Stimulated activated CD4-positive, alpha-beta T cell treated with anti-CD3 and anti-CD28 coated beads, Interleukin-4, amount 100 ng/mL, for 48 hours (primary cell): ENCODE data around the gene BEND4.

Experiments used
- DNase-seq, 2 donors: peaks; one replicate each; pipeline ENCODE4 v3.0.0-alpha.2; 2020; ENCODE audit warnings: low read depth in 2 of 2

Gene BEND4

DNA sequence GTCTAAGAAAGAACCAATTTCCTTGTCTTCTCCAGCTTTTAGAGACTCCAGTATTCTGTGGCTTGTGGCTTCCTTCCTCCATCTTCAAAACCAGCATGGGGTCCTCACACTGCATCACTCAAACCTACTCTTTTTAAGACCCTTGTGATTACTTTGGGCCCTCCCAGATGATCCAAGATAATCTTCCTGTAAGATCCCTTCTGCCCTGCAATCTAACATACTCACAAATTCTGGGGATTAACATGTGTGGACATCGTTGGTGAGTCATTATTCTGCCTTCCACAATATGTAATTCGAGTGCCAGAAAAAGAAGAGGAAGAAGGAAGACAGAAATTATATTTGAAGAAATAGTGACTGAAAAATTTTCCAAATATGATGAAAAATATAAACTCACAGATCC is 47.9 kb downstream of the BEND4 start:
- no peak for DNase-seq

DNA sequence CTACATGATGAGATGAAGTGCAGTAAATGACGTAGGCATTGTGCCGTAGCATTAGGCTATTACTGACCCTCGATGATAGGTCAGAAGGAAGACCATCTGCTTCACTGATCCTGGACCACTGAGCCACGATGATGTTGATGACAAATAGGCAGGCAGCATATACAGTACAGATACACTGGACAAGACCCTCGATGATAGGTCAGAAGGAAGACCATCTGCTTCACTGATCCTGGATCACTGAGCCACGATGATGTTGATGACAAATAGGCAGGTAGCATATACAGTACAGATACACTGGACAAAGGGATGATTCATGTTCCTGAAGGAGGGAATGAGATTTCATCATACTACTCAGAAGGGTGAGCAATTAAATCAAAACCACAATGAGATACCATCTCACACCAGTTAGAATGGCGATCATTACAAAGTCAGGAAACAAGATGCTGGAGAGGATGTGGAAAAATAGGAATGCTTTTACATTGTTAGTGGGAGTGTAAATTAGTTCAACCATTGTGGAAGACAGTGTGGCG is 50.9 kb downstream of the BEND4 start:
- no peak for DNase-seq

DNA sequence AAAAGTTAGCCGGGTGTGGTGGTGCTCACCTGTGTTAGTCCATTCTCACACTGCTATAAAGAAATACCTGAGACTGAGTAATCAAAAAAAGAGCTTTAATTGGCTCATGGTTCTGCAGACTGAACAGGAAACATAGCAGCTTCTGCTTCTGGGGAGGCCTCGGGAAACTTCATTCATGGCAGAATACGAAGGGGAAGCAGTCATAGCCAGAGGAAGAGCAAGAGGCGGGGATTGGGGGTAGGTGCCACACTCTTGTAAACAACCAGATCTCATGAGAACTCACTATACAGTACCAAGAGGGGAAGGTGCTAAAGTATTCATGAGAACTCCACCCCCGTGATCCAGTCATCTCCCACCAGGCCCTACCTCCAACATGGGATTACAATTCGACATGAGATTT is 64.1 kb downstream of the BEND4 start:
- no peak for DNase-seq

DNA sequence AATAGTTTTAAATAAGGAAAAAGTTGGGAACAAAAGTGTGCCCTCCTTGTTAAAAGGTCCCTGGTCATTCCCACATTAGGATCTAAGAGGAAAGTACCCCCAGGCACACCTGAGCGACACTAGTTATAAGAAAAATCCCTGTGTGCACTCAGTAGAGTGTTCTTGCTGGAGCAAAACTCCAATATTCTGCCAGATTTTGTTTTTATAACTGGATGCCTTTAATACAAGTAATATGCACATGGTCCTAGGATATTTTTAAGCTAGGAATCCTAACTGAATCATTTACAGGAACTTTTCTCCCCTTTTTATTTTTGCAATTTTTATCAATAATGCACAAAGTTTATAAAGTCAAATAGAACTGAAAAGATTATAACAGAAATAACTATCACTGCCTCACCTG is 68.6 kb downstream of the BEND4 start:
- DNase-seq = no peak

DNA sequence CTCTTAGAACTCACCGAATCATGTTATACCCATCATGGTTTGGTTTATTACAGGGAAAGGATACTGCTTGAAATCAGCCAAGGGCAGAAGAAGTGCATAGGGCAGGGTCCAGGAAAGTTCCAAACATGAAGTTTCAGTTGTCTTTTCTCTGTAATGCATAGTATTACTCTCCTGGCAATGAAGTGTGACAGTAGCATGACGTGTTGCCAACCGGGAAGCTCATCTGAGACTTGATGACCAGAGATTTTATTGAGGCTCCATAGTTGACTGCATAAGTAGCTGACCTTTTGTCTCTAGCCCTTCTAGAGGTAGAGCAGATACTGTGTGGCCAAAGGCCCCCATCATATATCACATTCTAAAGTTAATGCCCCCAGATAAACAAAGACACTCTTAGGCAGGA is 72.1 kb downstream of the BEND4 start:
- DNase-seq = no peak

DNA sequence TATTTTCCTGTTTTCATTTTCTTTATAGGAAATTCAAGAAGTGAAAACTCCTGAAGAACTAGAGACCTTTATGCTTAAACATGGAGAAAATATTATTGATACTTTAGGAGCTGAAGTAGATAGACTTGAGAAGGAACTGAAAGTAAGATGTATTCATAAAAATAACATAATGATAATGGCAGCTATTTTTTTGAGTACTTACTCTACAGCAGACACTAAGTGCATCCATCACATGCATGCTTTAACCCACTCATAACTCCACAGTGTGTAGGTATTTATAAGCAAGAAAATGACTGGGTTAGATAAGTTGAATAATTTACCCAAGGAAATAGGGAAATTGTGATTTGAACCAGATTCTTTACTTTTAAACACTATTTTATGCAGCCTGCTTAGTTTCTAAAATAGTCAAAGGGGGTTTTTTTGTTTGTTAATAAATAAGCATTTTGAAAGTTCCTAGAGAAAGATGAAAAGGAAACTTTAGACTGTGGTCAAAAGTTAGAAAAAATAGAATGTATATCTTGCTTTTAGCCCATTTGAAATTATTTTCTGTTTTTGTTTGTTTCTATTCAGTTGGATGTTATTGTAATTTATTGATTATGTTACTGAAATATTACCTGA is 74.2 kb downstream of the BEND4 start:
- DNase-seq = no peak

DNA sequence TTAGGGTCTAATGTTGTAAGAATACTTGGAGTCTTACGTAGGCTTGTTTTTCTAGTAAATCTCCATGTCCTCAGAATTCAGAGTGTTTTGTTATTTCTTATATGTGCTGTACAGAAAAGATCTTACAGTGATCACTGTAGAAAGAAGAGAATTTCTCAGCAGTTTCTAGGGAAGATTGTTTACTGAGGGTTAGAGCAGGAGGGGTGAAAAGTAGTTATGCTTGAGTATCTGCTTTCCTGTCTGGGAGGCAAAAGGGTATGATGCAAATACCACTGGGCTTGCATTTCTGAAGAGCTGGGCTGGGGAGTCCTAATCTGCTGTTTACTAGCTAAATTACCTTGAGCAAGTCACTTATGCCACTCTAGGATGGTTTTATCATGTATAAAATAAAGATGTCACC is 78.2 kb downstream of the BEND4 start:
- DNase-seq = no peak

DNA sequence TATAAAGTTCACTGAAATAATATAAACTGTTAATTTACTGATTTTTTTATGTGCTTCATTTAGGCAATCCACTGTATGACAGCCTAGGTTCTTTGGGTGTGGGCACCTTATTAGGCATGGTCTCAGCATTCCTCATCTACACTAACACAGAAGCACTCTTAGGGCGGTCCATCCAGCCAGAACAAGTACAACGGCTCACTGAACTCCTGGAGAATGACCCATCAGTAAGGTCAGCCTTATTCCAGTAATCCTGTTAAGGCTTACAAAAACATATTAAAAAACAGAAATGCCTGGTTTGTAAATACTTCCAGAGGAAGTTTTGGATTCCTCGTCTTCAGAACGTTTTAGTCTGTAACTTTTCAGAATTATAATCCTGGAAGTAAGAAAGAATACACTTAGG is 82.0 kb downstream of the BEND4 start:
- no peak for DNase-seq

DNA sequence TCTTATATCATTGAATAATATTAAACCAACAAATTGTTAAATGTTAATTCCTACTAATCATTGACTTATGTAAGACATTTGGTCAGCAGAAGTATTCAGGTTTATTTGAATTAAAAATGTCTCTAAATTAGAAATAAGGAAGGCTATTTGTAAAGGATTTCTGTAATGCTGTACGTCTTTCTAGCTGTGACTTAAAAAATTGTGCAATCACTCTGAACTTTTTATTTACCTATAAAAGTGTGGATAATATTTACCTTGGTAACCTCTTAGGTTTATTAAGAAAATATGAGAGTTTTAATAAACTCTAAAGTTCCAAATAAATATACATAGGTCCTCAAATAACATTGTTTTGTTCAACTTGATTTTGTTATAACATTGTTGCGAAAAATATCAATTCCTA is 85.2 kb downstream of the BEND4 start:
- DNase-seq = no peak

DNA sequence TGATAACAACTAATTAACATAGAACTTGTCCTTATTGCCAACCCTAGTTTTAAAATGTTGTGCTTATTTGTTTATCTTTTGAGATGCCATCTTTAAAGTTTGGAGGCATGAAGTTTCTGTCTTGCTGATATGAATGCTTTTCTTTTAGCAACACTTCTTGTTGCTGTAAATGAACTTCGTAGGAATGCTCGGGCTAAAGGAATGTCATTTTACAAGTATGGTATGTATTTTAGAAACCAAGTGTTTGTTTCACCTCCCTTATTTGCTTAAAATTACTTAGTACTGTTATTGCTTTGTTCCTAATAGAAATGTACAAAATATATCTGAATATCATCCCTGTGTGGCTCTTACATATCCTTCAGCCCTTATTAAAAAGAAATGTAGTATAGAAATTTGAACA is 86.1 kb downstream of the BEND4 start:
- no peak for DNase-seq
